Neural cell (in vitro differentiated cells): ENCODE data around the gene CLCNKB. TPM values are rescaled to one million over a fixed set of nuclear protein-coding genes. Genes with fewer than 3 reads are reported as not detected.

ENCODE experiments used
- H2AFZ ChIP-seq: fragments of 200-600, 300-800 bp; sonication (generic), shearing (Covaris generic); 2 replicates; pipeline ENCODE4 v1.6.0; 2014; ENCODE audit warnings: low read depth, mild to moderate bottlenecking, antibody characterized with exemption, low read length, moderate library complexity
- H3F3A ChIP-seq: fragments of 200-600 bp; shearing (Covaris generic); 2 replicates; pipeline ENCODE4 v1.6.1; 2016; ENCODE audit warnings: mild to moderate bottlenecking, moderate library complexity, mixed read lengths, antibody characterized with exemption, low read length; ENCODE audit not compliant: insufficient read depth, poor library complexity, severe bottlenecking
- H3K27ac ChIP-seq: fragments of 200-600, 300-800 bp; sonication (generic), shearing (Covaris generic); 2 replicates; pipeline ENCODE4 v1.5.1; 2014; ENCODE audit warnings: mild to moderate bottlenecking, low read length, moderate library complexity
- H3K27me3 ChIP-seq: fragments of 300-800, 200-600 bp; sonication (generic), shearing (Covaris generic); 2 replicates; pipeline ENCODE4 v1.6.0; 2014; ENCODE audit warnings: mild to moderate bottlenecking, low read depth, low read length, moderate library complexity; ENCODE audit not compliant: insufficient read depth
- H3K36me3 ChIP-seq: fragments of 300-800, 200-600 bp; sonication (generic), shearing (Covaris generic); 2 replicates; pipeline ENCODE4 v1.5.1; 2014; ENCODE audit warnings: mild to moderate bottlenecking, antibody characterized with exemption, low read length, moderate library complexity; ENCODE audit not compliant: insufficient read depth
- H3K4me2 ChIP-seq: fragments of 300-800, 200-600 bp; sonication (generic), shearing (Covaris generic); 2 replicates; pipeline ENCODE4 v1.6.0; 2014; ENCODE audit warnings: mild to moderate bottlenecking, low read length
- H3K4me3 ChIP-seq: fragments of 300-800, 200-600 bp; sonication (generic), shearing (Covaris generic); 2 replicates; pipeline ENCODE4 v1.5.1; 2014; ENCODE audit warnings: mild to moderate bottlenecking, low read length, moderate library complexity
- H3K79me2 ChIP-seq: fragments of 200-600 bp; shearing (Covaris generic); replicated peaks from 2 replicates; pipeline ENCODE4 v1.6.0; 2014; ENCODE audit warnings: mild to moderate bottlenecking, low read length, moderate library complexity; ENCODE audit not compliant: insufficient read depth
- H3K9ac ChIP-seq: fragments of 300-800, 200-600 bp; sonication (generic), shearing (Covaris generic); 2 replicates; pipeline ENCODE4 v1.6.1; 2016; ENCODE audit warnings: mild to moderate bottlenecking, low read length, mixed read lengths
- H3K9me2 ChIP-seq: fragments of 200-600 bp; shearing (Covaris generic); 2 replicates; pipeline ENCODE4 v1.6.1; 2016; ENCODE audit warnings: mild to moderate bottlenecking, low read length, mixed read lengths; ENCODE audit not compliant: insufficient read depth
- H3K9me3 ChIP-seq: fragments of 200-600, 300-800 bp; sonication (generic), shearing (Covaris generic); 2 replicates; pipeline ENCODE4 v1.6.1; 2016; ENCODE audit warnings: mild to moderate bottlenecking, mixed run types, low read length, moderate library complexity, mixed read lengths
- H4K20me1 ChIP-seq: fragments of 200-600 bp; shearing (Covaris generic); 2 replicates; pipeline ENCODE4 v1.6.1; 2016; ENCODE audit warnings: mild to moderate bottlenecking, mixed run types; ENCODE audit not compliant: insufficient read depth
- CTCF ChIP-seq: fragments of 450-650 bp; IDR thresholded peaks from 2 replicates; pipeline ENCODE4 v1.5.1; 2014; ENCODE audit warnings: antibody characterized with exemption, mild to moderate bottlenecking, moderate library complexity; ENCODE audit not compliant: poor library complexity, severe bottlenecking
- EP300 ChIP-seq: fragments of 450-650 bp; conservative IDR thresholded peaks from 2 replicates; pipeline ENCODE4 v1.6.1; 2014; ENCODE audit warnings: antibody characterized with exemption, mild to moderate bottlenecking, moderate library complexity; ENCODE audit not compliant: poor library complexity, severe bottlenecking
- EZH2 ChIP-seq: fragments of 200-600, 300-800 bp; shearing (Covaris generic), sonication (generic); IDR thresholded peaks from 2 replicates; pipeline ENCODE4 v1.6.1; 2014; ENCODE audit warnings: antibody characterized with exemption, low read length, borderline replicate concordance, mild to moderate bottlenecking; ENCODE audit not compliant: insufficient read depth, poor library complexity, severe bottlenecking
- MXI1 ChIP-seq: fragments of 450-650 bp; conservative IDR thresholded peaks from 2 replicates; pipeline ENCODE4 v1.6.1; 2014; ENCODE audit warnings: antibody characterized with exemption, mild to moderate bottlenecking; ENCODE audit not compliant: poor library complexity, severe bottlenecking
- POLR2AphosphoS5 ChIP-seq: IDR thresholded peaks from 2 replicates; pipeline ENCODE4 v1.6.1; 2012
- RAD21 ChIP-seq: fragments of 450-650 bp; conservative IDR thresholded peaks from 2 replicates; pipeline ENCODE4 v1.6.1; 2014; ENCODE audit warnings: antibody characterized with exemption, mild to moderate bottlenecking, moderate library complexity
- REST ChIP-seq: IDR thresholded peaks from 2 replicates; pipeline ENCODE4 v1.6.1; 2012; ENCODE audit warnings: borderline replicate concordance
- SMC3 ChIP-seq: fragments of 450-650 bp; conservative IDR thresholded peaks from 2 replicates; pipeline ENCODE4 v1.6.1; 2014; ENCODE audit warnings: antibody characterized with exemption, mild to moderate bottlenecking, moderate library complexity; ENCODE audit not compliant: poor library complexity
- TAF1 ChIP-seq: IDR thresholded peaks from 2 replicates; pipeline ENCODE4 v1.6.1; 2012; ENCODE audit warnings: low read depth
- polyA plus RNA-seq: library from polyadenylated mRNA; depleted of rRNA; stranded (reverse); fragments of >200 nt; gene quantifications from 2 replicates; pipeline ENCODE4 v1.2.3, GENCODE V29; 2014

Gene CLCNKB
- polyA plus RNA-seq, 1 donor from 2014 or later: not detected

GRCh38 chr1:16015960-16016901 is 27.4 kb upstream of the CLCNKB start:
- H3K27ac ChIP-seq: no peak overlapping the region
- no peak overlapping the region for H3K4me3 ChIP-seq
- no peaks in the 10 kb centered on the region for H3K9me3 ChIP-seq
- no peaks in the 10 kb centered on the region for H3K9me2 ChIP-seq
- H3K27me3 ChIP-seq: no peaks in the 10 kb centered on the region
- H4K20me1 ChIP-seq: no peaks in the 10 kb centered on the region
- no peak overlapping the region for H3K4me2 ChIP-seq
- TF ChIP-seq POLR2AphosphoS5: no peak
- TF ChIP-seq MXI1: no peak
- no peak for TF ChIP-seq SMC3
- TF ChIP-seq RAD21: no peak
- TF ChIP-seq CTCF: no peak
- no peak for TF ChIP-seq TAF1
- no peak for TF ChIP-seq REST
- no peak for TF ChIP-seq EZH2
- TF ChIP-seq EP300: no peak
- no peak overlapping the region for H2AFZ ChIP-seq
- no peaks in the 10 kb centered on the region for H3K36me3 ChIP-seq
- no peaks in the 10 kb centered on the region for H3F3A ChIP-seq
- H3K9ac ChIP-seq: no peak overlapping the region
- no peaks in the 10 kb centered on the region for H3K79me2 ChIP-seq

- Histone ChIP-seq H3K27ac (no peak overlapping the region), H3K4me2 (no peak overlapping the region)
Measured at GRCh38 chr1:16017076-16017460, 26.5 kb upstream of the CLCNKB start.

More at GRCh38 chr1:16017076-16017460, 26.5 kb upstream of the CLCNKB start:
- Histone ChIP-seq H3K9ac (no peak overlapping the region), H3K9me3 (no peaks in the 10 kb centered on the region), H3K4me3 (no peak overlapping the region), H4K20me1 (no peaks in the 10 kb centered on the region), H2AFZ (no peak overlapping the region), H3F3A (no peaks in the 10 kb centered on the region), H3K79me2 (no peaks in the 10 kb centered on the region), H3K9me2 (no peaks in the 10 kb centered on the region), H3K27me3 (no peaks in the 10 kb centered on the region), H3K36me3 (no peaks in the 10 kb centered on the region)
- no peak for TF ChIP-seq CTCF
- no peak for TF ChIP-seq EP300
- no peak for TF ChIP-seq POLR2AphosphoS5
- no peak for TF ChIP-seq REST
- TF ChIP-seq SMC3: no peak
- TF ChIP-seq TAF1: no peak
- no peak for TF ChIP-seq EZH2
- TF ChIP-seq MXI1: no peak
- no peak for TF ChIP-seq RAD21
